Panc1 (cell line): ENCODE measurements around the gene OMA1.

ENCODE experiments used
- CTCF ChIP-seq: fragments of 450-650 bp; IDR thresholded peaks from 2 replicates; pipeline ENCODE4 v1.5.1; 2017; ENCODE audit warnings: mild to moderate bottlenecking
- POLR2AphosphoS5 ChIP-seq: IDR thresholded peaks from 2 replicates; pipeline ENCODE4 v1.6.1; 2012; ENCODE audit warnings: mild to moderate bottlenecking, low read depth, low read length, moderate library complexity
- SIN3A ChIP-seq: IDR thresholded peaks from 2 replicates; pipeline ENCODE4 v1.6.1; 2012; ENCODE audit warnings: low read depth, mild to moderate bottlenecking, low read length, moderate library complexity, borderline replicate concordance; ENCODE audit not compliant: insufficient read depth
- TCF7L2 ChIP-seq: IDR thresholded peaks from 2 replicates; pipeline ENCODE4 v1.6.1; 2011; ENCODE audit warnings: mild to moderate bottlenecking, low read depth, low read length, inconsistent platforms
- TF ChIP-seq, protein P1 (sequence below), 2 experiments: IDR thresholded peaks; 2 replicates each; pipeline ENCODE4 v1.6.1; 2011 to 2012; ENCODE audit warnings: low read depth in 2 of 2, control low read depth in 1 of 2, low read length in 1 of 2, mild to moderate bottlenecking in 1 of 2, moderate library complexity in 1 of 2; ENCODE audit not compliant: insufficient read depth in 1 of 2

- TF ChIP-seq CTCF, result no peak
- TF ChIP-seq, protein P1, sequence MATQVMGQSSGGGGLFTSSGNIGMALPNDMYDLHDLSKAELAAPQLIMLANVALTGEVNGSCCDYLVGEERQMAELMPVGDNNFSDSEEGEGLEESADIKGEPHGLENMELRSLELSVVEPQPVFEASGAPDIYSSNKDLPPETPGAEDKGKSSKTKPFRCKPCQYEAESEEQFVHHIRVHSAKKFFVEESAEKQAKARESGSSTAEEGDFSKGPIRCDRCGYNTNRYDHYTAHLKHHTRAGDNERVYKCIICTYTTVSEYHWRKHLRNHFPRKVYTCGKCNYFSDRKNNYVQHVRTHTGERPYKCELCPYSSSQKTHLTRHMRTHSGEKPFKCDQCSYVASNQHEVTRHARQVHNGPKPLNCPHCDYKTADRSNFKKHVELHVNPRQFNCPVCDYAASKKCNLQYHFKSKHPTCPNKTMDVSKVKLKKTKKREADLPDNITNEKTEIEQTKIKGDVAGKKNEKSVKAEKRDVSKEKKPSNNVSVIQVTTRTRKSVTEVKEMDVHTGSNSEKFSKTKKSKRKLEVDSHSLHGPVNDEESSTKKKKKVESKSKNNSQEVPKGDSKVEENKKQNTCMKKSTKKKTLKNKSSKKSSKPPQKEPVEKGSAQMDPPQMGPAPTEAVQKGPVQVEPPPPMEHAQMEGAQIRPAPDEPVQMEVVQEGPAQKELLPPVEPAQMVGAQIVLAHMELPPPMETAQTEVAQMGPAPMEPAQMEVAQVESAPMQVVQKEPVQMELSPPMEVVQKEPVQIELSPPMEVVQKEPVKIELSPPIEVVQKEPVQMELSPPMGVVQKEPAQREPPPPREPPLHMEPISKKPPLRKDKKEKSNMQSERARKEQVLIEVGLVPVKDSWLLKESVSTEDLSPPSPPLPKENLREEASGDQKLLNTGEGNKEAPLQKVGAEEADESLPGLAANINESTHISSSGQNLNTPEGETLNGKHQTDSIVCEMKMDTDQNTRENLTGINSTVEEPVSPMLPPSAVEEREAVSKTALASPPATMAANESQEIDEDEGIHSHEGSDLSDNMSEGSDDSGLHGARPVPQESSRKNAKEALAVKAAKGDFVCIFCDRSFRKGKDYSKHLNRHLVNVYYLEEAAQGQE (IDR thresholded peaks at IDR 0.05; ENCODE audit: insufficient read depth in 1 of 2, low read depth in 2 of 2, low read length in 1 of 2), result no peak
- no peak for TF ChIP-seq TCF7L2
- TF ChIP-seq POLR2AphosphoS5, result no peak
- TF ChIP-seq SIN3A, result no peak
Measured at GRCh38 chr1:58583496-58583895, 37.0 kb upstream of the OMA1 start.
